ENCODE data around the gene SDF4.

SDF4 gene

GRCh38 chr1:1231400-1232207, at the start of gene SDF4:
Gene SDF4 (minus strand): TSS chr1:1232001. CDS start chr1:1228772, 3,229 bp downstream.
- peak; percentile 78 to 86 for DNase-seq

GRCh38 chr1:1280782-1281481, 49.1 kb upstream of the SDF4 start:
- no peak for DNase-seq

- no peak for DNase-seq
These were observed 47.2 kb upstream of the SDF4 start for GRCh38 chr1:1279028-1279427.

- DNase-seq: no peak
These were observed 46.8 kb upstream of the SDF4 start for GRCh38 chr1:1278620-1279019.

- DNase-seq: no peak
These were observed 44.0 kb upstream of the SDF4 start for GRCh38 chr1:1275836-1276235.

GRCh38 chr1:1274931-1275431, 43.2 kb upstream of the SDF4 start:
- no peak for DNase-seq

GRCh38 chr1:1274299-1274930, 42.6 kb upstream of the SDF4 start:
- no peak for DNase-seq

- peak; percentile 68 to 78 for DNase-seq
These were observed 41.9 kb upstream of the SDF4 start, which contains the start of gene UBE2J2 for GRCh38 chr1:1273512-1274298. Gene UBE2J2 (minus strand): TSS chr1:1273854. CDS start chr1:1267992, 5,862 bp downstream.

GRCh38 chr1:1273209-1273511, 41.4 kb upstream of the SDF4 start:
- DNase-seq: no peak

GRCh38 chr1:1272341-1273208, 40.8 kb upstream of the SDF4 start:
- DNase-seq: no peak

GRCh38 chr1:1270813-1271212, 39.0 kb upstream of the SDF4 start:
- no peak for DNase-seq

GRCh38 chr1:1268284-1268682, 36.5 kb upstream of the SDF4 start:
- DNase-seq: no peak

GRCh38 chr1:1267488-1268283, 35.9 kb upstream of the SDF4 start:
- no peak for DNase-seq

- DNase-seq: no peak
These were observed 33.1 kb upstream of the SDF4 start for GRCh38 chr1:1264868-1265272.

- no peak for DNase-seq
These were observed 32.2 kb upstream of the SDF4 start for GRCh38 chr1:1264026-1264425.

- DNase-seq: no peak
These were observed 31.0 kb upstream of the SDF4 start for GRCh38 chr1:1262758-1263157.

- DNase-seq: no peak
These were observed 30.3 kb upstream of the SDF4 start for GRCh38 chr1:1262071-1262470.

- DNase-seq: no peak
These were observed 29.2 kb upstream of the SDF4 start for GRCh38 chr1:1260843-1261560.

- DNase-seq: no peak
These were observed 28.3 kb upstream of the SDF4 start for GRCh38 chr1:1259951-1260600.

GRCh38 chr1:1259540-1259939, 27.7 kb upstream of the SDF4 start:
- no peak for DNase-seq

Measured in bone marrow (tissue), 2 donors.